ENCODE results near the gene MGLL. TPM values are rescaled to one million over a fixed set of nuclear protein-coding genes. Genes with fewer than 3 reads are reported as not detected.

The MGLL gene
- total RNA-seq, 4 donors from 2014 or later: 36.7 to 146 (median 73.5) TPM

GRCh38 chr3:127741246-127741645 is 81.1 kb downstream of the MGLL start:
- Histone ChIP-seq H3K27ac (peak overlapping the region in 2 of 4 donors; percentile 49 to 62), H3K9me3 (no peaks in the 10 kb centered on the region), H3K27me3 (no peaks in the 10 kb centered on the region), H3K4me3 (no peak overlapping the region), H3K36me3 (peaks cover 0 to 30% (median 0%) of the 10 kb centered on the region in 3 donors), H3K4me1 (peaks cover 14 to 56% (median 19%) of the 10 kb centered on the region in 3 donors)
- TF ChIP-seq POLR2A (IDR thresholded peaks at IDR 0.05) (no peak), CTCF (IDR thresholded peaks at IDR 0.05) (no peak)
- 98 to 100% methylated on average over 3 to 6 of the region's 8 CpGs for WGBS, 2 donors
- intact Hi-C loops (cut with DNase I): no loop called here
- no peak for DNase-seq

GRCh38 chr3:127740136-127740915 is 82.0 kb downstream of the MGLL start:
- Histone ChIP-seq H3K4me3 (no peak overlapping the region), H3K36me3 (peaks cover 0 to 30% (median 0%) of the 10 kb centered on the region in 3 donors), H3K4me1 (peaks cover 19 to 64% (median 21%) of the 10 kb centered on the region in 3 donors), H3K27me3 (no peaks in the 10 kb centered on the region), H3K9me3 (no peaks in the 10 kb centered on the region), H3K27ac (peak overlapping the region in 3 of 4 donors; percentile 49 to 63 (median 62))
- intact Hi-C loops (cut with DNase I): no loop called here
- no peak for TF ChIP-seq CTCF (IDR thresholded peaks at IDR 0.05)
- TF ChIP-seq POLR2A (IDR thresholded peaks at IDR 0.05): no peak
- WGBS, 2 donors: 85 to 86% methylated on average over 17 of the region's 20 CpGs
- no peak for DNase-seq

DNA sequence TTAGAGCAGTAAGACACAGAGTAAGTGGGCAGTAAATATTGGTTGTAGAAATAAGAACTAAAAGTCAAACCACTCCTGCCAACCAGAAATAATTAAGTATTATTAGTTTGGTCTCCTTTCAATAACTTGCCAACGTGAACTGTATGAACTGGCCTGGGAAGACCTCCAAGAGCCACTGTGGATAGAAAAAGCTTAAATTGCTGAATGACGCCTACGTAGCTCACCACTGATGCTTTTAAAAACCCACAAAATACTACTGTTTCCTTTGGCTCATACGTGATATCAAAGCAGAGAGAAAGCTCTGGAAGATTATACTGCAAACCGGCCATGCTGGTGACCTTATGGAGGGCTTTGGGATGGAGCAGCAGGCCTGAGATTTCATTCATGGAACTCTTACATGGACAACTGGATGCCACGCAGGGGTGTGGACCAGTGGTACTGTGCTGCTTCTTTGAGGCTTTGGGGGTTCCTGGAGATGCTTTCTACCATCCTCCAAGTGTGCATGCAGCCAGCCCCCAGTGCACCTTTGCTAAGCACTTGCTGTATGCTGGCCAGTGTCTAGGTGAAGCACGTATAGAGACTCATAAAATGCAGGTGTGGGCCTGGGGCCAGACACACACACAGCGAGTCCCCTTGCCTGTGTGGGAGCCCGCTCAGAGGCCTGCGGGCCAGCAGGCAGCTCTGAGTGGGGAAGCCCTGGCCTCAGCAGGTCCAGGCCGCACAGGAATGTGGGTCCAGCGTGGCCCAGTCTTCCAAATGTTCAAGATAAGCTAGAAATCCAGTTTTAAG is 82.8 kb downstream of the MGLL start:
- Histone ChIP-seq H3K36me3 (peaks cover 0 to 26% (median 0%) of the 10 kb centered on the region in 3 donors), H3K27me3 (no peaks in the 10 kb centered on the region), H3K4me1 (peaks cover 19 to 67% (median 28%) of the 10 kb centered on the region in 3 donors), H3K27ac (peak overlapping the region in 3 of 4 donors; percentile 62 to 75 (median 63)), H3K4me3 (no peak overlapping the region), H3K9me3 (no peaks in the 10 kb centered on the region)
- DNase-seq: no peak
- 79 to 89% methylated on average over 8 to 10 of the region's 12 CpGs for WGBS, 2 donors
- intact Hi-C loops (cut with DNase I): no loop called here
- TF ChIP-seq POLR2A (IDR thresholded peaks at IDR 0.05) (no peak), CTCF (IDR thresholded peaks at IDR 0.05) (no peak)

DNA sequence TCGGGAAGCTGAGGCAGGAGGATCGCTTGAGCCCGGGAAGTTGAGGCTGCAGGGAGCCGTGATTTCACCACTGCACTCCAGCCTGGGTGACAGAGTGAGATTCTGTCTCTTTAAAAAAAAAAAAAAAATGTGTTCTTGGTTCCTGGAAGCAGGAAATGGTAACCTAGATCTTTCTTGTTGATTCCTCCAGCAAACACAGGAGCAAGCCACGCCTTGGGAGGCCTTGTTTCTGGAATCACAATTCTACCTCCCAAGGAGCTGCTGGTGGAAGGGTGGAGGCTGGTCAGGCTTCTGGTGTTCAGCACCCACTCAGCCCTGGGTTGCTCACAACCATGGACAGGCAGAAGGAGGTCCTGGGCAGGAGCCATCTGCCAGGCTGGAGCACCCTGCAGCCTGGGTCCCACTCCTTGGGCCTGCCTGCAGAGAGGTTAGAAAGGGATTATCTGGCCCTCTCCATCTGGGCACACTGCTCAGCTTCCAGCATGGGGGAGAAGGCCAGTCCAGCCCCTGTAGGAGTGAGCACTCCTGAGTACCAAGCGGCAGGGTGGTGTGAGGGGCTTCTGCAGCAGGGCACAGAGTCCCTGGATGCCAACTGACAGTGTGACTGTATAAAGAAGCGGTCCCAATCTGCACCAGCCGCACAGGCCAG is 84.0 kb downstream of the MGLL start:
- WGBS, 2 donors: 78 to 96% methylated on average over 5 to 7 of the region's 8 CpGs
- no peak for TF ChIP-seq POLR2A (IDR thresholded peaks at IDR 0.05)
- no peak for TF ChIP-seq CTCF (IDR thresholded peaks at IDR 0.05)
- Histone ChIP-seq H3K4me3 (no peak overlapping the region), H3K27me3 (no peaks in the 10 kb centered on the region), H3K27ac (peak overlapping the region; percentile 20 to 75 (median 62)), H3K4me1 (peaks cover 19 to 65% (median 28%) of the 10 kb centered on the region in 3 donors), H3K9me3 (no peaks in the 10 kb centered on the region), H3K36me3 (peaks cover 0 to 29% (median 0%) of the 10 kb centered on the region in 3 donors)
- DNase-seq: no peak
- intact Hi-C loops (cut with DNase I): no loop called here

Measured in esophagus squamous epithelium (tissue), 5 donors.